ENCODE measurements around the gene MDN1.

GRCh38 chr6:89745096-89745495 is 74.5 kb downstream of the MDN1 start:
- TF ChIP-seq CTCF (IDR thresholded peaks at IDR 0.05) (no peak), POLR2A (IDR thresholded peaks at IDR 0.05) (no peak)

Measured in uterus (tissue), 2 donors.